ENCODE measurements around the gene TMEM270.
"Not testable (repeated sequence)": the region's sequence is repeated elsewhere in the genome, so short reads cannot be mapped to it uniquely, and the experiment has no call there.

The TMEM270 gene

DNA sequence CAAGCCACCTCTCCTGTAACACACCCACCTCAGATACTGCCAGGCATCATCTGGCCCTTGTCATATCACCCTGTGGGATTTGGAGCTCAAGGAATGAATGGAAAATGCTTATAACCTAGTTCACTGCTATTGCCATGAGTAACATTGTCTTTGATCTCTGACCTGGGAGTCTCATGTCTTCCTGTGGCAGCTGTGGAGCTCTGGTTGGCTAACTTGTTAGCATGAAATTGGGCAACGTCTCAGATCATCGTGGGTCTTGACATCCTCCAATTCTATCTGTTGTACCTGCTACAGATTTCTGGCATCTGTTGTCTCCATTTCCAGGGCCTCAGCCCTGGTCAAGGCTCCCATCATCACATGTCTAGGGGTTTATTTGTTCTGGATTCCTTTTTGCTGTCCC, 2.2 kb upstream of the TMEM270 start:
- no peak for DNase-seq (ENCODE audit: low read depth)

DNA sequence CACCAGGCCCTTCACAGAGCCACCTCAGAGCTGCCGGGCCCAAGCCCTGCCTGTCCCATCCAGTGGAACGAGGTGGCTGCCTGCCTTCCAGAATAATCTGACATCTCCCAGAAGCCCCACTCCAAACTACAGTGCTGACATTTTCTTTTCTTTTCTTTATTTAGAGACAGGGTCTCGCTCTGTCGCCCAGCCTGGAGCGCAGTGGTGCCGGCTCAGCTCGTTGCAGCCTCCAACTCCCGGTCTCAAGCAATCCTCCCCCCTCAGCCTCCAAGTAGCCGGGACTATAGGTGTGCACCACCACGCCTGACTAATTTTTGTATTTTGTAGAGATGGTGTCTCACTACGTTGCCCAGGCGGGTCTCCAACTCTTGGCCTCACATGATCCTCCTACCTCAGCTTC, 346 bp downstream of the TMEM270 start:
- no peak for DNase-seq (ENCODE audit: low read depth)

DNA sequence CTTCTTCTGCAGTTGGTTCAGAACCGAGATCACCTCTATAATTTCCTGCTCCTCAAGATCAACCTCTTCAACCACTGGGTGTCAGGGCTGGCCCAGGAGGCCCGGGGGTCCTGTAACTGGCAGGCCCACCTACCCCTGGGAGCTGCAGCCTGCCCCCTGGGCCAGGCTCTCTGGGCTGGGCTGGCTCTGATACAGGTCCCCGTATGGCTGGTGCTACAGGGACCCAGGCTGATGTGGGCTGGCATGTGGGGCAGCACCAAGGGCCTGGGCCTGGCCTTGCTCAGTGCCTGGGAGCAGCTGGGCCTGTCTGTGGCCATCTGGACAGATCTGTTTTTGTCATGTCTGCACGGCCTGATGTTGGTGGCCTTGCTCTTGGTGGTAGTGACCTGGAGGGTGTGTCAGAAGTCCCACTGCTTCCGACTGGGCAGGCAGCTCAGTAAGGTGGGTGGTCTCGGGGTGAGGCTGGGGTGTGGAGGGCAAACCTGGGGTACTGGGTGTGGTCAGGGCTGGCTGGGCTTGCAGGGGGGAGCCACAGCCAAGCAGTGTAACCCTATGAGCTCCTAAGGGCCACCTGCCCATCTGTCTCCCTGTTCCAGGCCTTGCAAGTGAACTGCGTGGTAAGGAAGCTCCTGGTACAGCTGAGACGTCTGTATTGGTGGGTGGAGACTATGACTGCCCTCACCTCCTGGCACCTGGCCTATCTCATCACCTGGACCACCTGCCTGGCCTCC, 4.2 kb downstream of the TMEM270 start:
- DNase-seq (ENCODE audit: low read depth), result no peak

DNA sequence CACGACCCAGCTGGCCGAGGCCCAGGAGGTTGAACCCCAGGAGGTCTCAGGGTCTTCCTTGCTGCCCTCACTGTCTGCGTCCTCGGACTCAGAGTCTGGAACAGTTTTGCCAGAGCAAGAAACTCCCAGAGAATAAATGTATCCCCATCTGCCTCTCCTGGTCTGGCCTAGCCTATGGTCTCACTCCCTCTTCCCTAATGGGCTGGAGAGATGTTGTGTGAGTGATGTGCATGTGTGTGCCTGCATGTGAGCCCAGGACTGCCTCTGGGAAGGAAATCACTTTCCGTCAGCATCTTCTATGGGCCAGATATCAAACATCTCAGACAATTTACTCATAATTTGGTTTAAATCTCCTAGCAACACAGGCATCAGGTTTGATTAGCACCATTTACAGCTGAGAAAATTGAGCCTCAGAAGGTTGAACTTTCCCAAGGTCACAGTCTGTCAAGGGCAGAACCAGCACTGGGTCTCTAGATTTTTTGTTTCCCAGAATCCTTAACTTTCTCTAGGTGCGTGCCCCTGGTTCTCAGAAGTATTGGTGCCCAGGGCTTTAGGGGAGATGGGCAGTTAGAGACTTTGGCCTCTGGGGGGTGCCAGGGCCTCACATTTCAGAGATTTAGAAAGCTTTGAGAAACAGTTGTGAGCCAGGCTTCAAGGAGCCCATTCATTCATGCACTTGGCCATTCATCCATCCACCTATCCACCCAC, 4.9 kb downstream of the TMEM270 start:
- peak; percentile 46 for DNase-seq (ENCODE audit: low read depth)

DNA sequence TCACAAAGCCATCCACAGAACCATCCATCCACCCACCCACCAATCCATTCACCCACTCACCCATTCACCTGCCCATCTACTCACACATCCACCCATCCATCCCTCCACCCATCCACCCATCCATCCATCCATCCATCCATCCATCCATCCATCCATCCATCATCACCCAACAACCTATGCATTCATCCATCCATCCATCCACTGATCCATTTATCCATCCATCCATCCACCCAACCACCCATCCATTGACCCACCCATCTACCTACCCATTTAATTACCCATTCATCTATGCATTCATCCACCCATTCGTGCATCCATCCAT, 5.4 kb downstream of the TMEM270 start:
- no peak for DNase-seq (ENCODE audit: low read depth)

DNA sequence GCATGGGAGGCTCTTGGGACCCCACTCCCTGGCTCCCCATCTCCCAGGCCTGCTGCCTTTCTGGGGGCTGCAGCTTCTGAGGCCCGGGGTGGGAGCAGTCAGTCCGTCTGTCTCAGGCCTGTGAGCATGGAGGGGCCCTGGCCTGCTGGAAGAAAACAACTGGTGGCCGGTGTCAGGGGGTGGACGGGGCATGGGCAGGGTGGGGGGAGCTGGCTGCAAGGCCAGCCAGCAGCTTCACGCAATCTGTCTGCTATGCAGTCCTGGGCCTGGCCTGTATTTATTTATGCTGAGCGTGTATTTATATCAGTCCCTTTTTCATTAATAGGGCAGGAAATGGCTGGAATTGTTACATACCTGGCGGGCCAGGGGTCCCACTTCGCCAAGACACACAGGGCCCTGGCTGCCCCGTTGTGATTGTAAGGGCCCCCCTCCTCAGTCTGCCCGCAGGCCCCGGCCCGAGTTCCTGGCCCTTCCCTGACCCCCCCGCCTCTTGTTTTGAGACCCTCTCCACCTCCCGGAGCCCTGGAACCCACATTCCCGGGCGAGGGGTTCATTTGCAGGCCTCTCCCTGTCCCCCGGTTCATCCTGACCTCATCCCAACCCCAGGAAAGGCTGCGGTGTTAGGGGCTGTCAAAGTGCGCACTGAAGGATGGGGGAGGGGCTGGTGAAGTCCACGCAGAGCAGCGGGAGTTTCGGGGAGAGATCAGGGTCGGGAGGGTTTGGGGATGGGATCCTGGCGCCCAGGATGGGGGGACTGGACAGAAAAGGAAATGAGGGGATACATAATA, 8.2 kb downstream of the TMEM270 start:
- DNase-seq (ENCODE audit: low read depth), result no peak

DNA sequence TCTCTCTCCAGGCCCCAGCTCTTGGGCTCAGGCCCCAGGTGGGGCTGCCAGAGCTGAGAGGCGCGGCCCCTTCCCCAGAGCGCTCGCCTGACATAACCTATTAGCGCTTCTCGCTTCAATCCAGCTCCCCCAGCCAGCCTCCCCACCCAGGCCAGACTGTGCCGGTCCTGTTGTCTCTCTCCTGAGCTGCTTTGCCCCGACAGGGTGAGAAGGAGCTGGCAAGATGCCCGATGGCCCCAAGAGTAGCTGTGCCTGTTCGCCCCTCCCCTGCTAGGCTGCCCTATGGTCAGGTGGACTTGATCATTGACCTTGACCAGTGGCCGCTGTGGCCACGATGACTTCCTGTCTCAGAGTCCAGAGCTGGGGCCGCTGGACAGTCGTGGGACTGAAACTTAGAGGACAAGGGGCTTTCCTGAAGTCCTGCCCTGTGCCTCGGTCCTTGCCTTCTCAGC, 9.1 kb downstream of the TMEM270 start:
- DNase-seq (ENCODE audit: low read depth), result no peak

DNA sequence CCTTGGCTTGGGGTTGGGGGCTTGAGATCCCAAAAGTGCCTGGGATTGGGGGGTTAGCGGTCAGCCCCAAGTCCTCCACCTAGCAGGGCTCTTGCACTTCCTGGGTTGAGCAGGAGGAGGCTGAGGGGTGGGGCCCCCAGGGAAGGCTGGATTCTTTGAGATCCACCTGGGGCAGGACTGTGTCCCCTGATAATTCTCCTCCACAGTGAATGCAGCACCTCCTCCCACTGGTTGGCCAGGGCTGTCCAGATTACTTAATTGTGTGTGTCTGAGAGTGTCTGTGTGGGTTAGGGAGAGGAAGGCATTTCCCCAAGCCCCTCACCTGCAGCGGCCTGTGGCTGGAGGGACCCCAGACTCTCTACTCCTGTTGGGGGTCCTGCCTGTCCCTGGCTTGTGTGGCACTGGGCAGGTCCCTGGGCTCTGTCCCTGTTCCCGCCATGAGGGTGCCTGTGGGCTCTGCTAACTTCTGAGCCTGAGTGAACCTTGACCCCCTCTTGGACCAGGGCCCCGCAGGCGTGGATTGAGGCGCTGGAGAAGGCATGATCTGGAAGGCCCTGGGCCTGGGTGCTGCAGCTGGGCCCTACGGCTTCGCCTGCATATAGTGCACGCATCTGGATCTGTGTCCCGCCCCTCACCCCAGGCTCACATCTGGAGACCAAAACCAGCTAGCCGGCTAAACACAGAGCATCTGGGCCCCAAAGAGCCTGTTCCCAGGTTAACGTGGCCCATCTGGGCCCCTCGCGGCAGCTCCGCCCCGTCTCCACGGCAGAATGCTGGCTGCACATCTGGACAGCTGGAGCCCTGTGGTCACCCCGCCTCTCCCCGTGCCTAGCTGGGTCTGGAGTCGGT, 10.4 kb downstream of the TMEM270 start:
- no peak for DNase-seq (ENCODE audit: low read depth)

DNA sequence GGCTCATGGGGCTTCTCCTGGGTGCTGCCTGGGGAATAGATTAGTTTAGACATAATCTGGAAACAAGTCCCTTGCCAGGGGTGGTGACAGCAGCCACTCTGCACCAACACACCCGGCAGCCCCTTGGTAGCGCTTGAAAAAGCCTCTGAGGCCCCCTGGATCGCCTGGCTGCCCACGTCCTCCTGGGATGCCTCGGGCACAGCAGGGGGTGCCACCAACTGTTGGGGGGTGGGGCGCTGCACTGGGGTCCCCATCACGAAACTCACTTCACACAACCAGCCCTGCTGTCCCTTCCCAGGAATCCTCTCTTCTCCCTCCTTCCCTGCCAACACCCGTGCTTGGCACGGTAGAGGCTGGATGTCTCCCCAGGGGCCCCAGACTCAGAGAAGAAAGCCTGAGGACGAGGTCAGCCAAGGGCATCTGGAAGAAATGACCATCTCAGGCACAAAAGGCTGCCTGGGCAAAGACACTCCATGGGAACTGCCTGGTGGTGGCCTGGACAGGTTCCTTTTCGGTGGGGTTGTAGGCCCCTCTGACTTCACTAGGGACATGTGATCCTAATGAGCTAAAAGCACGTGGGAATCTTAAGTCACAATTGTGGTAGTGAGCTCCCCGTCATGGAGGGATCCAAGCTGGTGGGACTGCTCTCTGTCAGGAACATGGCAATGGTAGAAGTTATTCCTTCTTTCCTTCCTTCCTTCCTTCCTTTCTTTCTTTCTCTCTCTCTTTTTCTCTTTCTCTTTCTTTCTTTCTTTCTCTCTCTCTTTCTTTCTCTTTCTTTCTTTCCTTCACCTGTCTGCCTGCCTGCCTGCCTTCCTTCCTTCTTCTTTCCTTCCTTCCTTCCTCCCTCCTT, 11.3 kb downstream of the TMEM270 start:
- DNase-seq (ENCODE audit: low read depth), result no peak

DNA sequence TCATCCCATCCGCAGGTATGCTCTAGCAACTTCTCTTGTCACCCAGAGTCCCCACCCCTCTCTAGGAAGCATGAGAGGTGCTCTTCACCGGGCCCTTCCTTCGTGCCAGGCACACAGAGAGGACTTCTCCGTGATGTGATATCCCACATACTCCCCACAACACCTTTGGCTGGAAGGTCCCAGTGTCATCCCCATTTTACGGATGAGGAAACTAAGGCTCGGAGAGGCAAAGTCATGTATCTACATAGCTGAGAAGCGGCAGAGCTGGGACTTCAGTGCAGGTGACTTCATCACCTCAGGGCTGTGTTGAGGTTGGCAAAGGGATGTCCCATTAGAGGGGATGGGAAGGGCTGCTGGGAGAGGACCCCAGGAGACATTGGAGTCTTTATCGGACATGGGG, 15.4 kb downstream of the TMEM270 start:
- no peak for DNase-seq (ENCODE audit: low read depth)

DNA sequence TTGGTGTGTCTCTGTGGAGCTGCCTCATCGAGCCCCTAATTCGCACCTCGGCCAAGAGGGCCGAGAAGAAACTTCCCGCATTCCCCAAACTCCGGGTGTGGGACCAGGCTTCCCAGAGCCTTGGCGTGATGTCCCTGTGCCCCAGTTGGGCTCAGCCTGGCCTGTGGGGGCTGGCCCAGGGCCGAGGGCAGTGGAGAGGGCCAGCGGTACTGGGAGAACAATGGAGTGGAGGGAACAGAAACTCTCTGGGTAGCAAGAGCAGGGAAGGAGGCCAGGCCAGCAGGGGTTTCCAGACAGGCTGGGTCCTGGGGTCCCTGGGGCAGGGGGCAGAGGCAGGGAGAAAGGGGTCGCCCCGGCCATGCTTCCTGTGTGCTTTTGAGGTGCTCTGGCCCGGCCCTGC, 16.0 kb downstream of the TMEM270 start:
- no peak for DNase-seq (ENCODE audit: low read depth)

DNA sequence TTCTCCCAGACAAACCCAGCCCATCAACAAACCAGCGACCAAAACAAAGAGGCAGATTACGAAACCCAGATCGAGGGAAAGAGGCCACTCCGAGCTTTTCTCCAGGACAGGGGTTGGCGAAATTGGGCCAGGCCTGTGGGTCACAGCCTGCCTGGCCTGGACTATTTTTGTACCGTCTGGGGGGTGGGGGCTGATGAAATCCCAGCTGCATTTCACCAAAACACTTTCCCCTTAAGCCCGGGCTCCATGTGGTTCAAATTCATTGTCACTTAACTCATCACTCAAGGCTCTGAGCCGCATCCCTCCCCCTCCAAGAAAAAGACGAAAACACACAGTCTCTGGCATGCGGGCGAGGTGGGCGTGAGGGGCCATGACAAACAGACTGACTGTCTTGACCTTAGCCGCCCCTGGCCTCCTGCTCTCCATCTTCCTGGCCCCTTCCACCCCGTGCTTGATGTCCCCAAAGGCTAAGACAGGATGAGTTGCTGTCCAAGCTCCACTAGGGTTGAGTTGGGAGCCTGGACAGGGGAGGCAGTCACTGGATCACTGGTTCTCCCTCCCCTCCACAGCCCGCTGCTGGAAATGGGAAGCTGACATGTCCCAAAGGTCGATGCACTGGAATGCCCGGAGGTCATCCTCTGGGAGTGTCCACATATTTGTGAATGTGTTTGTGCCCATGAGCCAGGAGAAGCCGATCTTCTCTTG, 19.2 kb downstream of the TMEM270 start:
- DNase-seq (ENCODE audit: low read depth), result no peak

DNA sequence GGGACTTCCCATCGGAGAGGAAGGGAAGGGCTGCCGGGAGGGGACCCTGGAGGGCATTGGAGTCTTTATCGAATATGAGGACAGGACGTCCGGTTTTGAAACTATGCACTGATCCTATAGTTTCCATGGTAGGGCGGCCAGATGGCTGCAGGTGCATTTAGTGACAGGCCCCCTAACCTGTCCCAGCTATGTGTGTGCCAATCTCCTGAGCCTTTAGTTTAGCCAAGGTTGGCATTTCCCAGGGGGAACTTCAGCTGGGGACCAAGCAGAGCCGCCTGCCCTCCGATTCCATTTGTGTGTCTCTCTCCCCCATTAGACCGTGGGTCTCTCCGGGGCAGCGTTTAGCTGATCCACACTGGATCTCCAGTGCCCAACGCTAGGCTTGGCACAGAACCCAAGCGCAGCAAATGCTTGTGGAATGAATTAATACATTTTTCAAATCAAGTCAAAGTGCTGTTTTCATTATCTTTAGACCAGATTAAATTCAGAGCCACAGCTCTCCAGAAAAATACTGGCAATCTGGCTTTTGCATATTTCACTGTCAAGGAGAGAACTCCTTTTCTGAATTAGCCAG, 19.9 kb downstream of the TMEM270 start:
- no peak for DNase-seq (ENCODE audit: low read depth)

DNA sequence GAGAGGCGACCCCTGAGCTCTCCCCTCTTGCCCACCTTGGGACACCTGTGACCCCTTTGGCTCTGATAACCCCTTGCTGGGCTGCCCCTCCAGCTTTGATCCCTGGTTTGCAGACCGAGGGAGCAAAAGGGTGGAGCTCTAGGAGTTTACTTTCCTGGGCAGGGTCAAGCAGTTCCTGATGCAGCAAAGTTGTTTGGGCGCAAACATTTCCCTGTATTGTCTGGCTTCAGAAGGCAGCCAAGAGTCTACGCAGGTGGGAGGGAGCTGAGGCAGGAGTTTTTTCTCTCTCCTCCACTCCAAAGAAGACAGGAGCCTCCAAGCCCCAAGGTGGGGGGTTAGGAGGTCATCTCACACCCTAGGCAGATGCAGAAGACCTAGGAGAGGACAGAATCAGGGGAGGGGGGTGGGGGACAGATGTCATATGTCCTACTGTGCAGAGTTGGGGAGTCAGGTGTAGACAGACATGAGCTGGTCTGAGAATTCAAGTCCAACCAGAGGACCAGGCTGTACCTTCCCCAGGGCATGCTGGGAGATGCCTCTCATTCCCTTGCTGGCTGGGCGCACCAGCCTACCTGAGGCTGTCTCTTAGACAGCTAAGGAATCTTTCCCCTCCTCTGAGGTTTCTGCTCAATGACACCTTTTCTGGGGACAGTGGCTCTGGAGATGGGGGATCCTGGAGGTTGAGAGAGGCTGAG, 20.5 kb downstream of the TMEM270 start:
- DNase-seq (ENCODE audit: low read depth), result no peak

DNA sequence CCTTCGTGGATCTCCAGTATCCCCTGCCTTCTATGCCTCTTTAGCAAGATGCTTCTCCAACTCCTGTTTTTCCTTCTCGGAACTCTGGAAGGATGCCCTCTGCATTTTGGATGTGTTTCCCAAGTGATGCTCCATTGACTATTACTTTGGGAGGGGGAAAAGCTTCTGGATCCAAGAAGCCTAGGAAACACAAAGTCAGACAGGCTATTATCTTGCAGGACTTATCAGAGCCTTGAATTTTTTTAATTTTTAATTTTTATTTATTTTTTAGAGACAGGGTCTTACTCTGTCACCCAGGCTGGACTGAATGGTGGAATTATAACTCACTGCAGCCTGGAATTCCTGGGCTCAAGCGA, 21.1 kb downstream of the TMEM270 start:
- DNase-seq (ENCODE audit: low read depth), result no peak

DNA sequence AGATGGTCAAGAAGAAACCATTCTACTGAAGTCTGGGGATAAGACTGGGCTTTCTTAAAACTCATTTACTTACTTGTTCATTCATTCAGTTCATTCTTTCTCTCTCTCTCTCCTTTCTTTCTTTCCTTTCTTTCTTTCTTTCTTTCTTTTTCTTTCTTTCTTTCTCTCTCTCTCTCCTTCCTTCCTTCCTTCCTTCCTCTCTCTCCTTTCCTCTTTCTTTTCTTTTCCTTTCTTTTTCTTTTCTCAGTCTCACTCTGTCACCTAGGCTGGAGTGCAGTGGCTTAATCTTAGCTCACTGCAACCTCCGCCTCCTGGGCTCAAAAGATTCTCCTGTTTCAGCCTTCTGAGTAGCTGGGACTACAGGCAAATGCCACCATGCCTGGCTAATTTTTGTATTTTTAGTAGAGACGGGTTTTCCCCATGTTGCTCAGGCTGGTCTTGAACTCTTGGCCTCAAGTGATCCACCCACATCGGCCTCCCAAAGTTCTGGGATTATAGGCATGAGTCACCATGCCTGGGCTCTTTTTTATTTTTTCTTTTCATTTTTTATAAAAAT, 24.0 kb downstream of the TMEM270 start:
- DNase-seq (ENCODE audit: low read depth), result not testable (repeated sequence)

DNA sequence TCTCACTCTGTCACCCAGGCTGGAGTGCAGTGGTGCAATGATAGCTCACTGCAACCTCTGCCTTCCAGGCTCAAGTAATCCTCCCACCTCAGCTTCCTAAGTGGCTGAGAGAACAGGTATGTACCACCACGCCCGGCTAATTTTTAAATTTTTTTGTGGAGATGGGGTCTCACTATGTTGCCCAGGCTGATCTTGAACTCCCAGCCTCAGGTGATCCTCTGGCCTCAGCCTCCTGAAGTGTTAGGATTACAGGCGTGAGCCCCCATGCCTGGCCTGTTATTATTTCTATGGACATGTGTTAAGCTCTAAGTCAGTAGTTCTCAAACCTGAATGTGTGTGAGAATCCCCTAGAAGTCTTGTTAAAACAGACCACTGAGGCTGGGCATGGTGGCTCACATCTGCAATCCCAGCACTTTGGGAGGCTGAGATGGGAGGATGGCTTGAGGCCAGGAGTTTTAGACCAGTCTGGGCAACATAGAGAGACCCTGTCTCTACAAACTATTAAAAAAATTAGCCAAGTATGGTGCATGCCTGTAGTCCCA, 24.5 kb downstream of the TMEM270 start:
- no peak for DNase-seq (ENCODE audit: low read depth)

DNA sequence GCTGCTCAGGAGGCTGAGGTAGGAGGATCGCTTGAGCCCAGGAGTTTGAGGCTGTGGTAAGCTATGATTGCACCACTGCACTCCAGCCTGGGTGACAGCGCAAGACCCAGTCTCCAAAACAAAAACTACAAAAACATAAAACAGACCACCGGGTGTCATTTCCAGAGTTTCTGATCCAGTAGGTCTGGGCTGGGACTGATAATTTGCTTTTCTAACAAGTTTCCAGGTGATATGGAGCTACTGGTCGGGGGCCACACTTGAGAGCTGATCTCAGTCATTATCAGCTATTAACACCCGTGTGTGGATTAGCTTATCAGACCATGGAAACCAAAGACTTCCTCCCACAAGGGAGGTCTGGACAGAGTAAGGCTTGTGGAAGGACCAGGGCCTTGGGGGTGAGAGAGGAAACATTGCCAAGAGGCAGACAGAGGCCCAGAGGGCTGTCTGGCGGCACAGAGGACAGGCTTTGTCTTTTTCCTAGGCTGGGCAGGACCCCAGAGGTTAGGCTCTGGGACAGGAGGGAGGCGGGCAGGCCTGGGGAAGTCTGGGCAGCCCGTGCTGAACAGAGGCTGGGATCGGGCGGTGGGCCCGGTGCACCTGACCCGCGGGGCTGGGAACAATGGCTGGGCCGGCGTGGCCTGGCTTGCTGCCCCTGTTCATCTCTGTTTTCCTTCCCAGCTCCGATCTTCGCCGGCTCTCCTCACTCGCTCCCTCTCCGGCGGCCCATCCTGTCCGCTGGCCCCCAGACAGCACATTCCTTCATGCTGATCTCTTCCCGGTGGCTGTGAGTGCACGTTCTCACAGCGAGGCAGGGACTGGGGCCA, 25.2 kb downstream of the TMEM270 start:
- DNase-seq (ENCODE audit: low read depth), result peak; percentile 88

Measured in amniotic epithelial cell (primary cell).